Colonic mucosa (tissue), 4 donors: ENCODE results near the gene EDN3. TPM values are rescaled to one million over a fixed set of nuclear protein-coding genes. Genes with fewer than 3 reads are reported as not detected.

Experiments
- DNase-seq: peaks from one replicate; pipeline ENCODE4 v3.0.0-alpha.2; 2020
- H3K27ac ChIP-seq: fragments of 200-600 bp; one replicate; pipeline ENCODE4 v1.8.0; 2021
- H3K27me3 ChIP-seq: fragments of 200-600 bp; one replicate; pipeline ENCODE4 v1.8.0; 2021
- H3K36me3 ChIP-seq: fragments of 200-600 bp; one replicate; pipeline ENCODE4 v1.8.0; 2021
- H3K4me1 ChIP-seq: fragments of 200-600 bp; one replicate; pipeline ENCODE4 v1.8.0; 2021; ENCODE audit warnings: mild to moderate bottlenecking
- H3K4me3 ChIP-seq: fragments of 200-600 bp; one replicate; pipeline ENCODE4 v1.8.0; 2021
- H3K9ac ChIP-seq, 2 donors: one replicate each; pipeline ENCODE4 v1.7.0; 2013; ENCODE audit warnings: control low read depth in 2 of 2, low read depth in 2 of 2, low read length in 2 of 2
- H3K9me3 ChIP-seq: fragments of 200-600 bp; one replicate; pipeline ENCODE4 v1.8.0; 2021
- intact Hi-C: fragments of 100-400 bp; cut with DNase I; formaldehyde crosslinking; loops from one replicate; pipeline ENCODE4 v1.14.1; 2022
- total RNA-seq, 2 donors: library from RNA; stranded (reverse); fragmentation: NEBNext Ultra II Directional in 1 of 2; extraction: Animal tissue kit (Norgen Biotek cat#: 25700) in 1 of 2; gene quantifications; one replicate each; pipeline ENCODE4 v1.2.1, GENCODE V29; 2021
- TF ChIP-seq, protein P1 (sequence below): fragments of 200-600 bp; IDR thresholded peaks from one replicate; pipeline ENCODE4 v1.8.0; 2022; ENCODE audit warnings: antibody characterized with exemption, mild to moderate bottlenecking
- donor health status: healthy.
- donor health status: DM: no; HTN: no; CAD: no.
- donor health status: DM: no; HTN: no; CAD: no.

The EDN3 gene
- total RNA-seq, 2 donors from 2014 or later, result 11.7 to 28.8 TPM

DNA sequence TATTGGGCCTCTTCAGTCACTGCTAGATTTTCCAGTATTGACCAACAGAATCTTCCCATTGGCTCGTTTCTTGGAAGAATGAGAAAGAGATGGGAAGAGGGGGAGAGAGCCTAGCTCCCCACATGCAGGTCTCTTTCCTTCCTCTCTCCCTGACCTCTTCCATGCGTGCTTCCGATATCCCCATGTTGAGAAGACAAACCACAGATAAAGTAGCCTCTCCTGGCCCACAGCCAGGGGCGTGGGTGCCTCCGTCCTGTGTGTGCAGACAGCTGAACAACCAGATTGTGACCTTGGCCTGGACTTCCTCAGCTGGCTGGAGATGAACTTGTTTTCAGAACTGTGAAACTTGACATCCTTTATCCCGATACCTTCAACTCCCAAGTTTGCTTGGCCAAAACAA lies 71.0 kb downstream of the EDN3 start:
- TF ChIP-seq, protein P1, sequence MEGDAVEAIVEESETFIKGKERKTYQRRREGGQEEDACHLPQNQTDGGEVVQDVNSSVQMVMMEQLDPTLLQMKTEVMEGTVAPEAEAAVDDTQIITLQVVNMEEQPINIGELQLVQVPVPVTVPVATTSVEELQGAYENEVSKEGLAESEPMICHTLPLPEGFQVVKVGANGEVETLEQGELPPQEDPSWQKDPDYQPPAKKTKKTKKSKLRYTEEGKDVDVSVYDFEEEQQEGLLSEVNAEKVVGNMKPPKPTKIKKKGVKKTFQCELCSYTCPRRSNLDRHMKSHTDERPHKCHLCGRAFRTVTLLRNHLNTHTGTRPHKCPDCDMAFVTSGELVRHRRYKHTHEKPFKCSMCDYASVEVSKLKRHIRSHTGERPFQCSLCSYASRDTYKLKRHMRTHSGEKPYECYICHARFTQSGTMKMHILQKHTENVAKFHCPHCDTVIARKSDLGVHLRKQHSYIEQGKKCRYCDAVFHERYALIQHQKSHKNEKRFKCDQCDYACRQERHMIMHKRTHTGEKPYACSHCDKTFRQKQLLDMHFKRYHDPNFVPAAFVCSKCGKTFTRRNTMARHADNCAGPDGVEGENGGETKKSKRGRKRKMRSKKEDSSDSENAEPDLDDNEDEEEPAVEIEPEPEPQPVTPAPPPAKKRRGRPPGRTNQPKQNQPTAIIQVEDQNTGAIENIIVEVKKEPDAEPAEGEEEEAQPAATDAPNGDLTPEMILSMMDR, result no peak
- intact Hi-C loops, result no loop called here
- H3K9ac ChIP-seq, result no peak overlapping the region
- H3K4me3 ChIP-seq, result no peak overlapping the region
- no peaks in the 10 kb centered on the region for H3K36me3 ChIP-seq
- no peaks in the 10 kb centered on the region for H3K9me3 ChIP-seq
- DNase-seq, result no peak
- no peak overlapping the region for H3K27ac ChIP-seq
- H3K4me1 ChIP-seq, result no peaks in the 10 kb centered on the region
- H3K27me3 ChIP-seq, result no peaks in the 10 kb centered on the region

DNA sequence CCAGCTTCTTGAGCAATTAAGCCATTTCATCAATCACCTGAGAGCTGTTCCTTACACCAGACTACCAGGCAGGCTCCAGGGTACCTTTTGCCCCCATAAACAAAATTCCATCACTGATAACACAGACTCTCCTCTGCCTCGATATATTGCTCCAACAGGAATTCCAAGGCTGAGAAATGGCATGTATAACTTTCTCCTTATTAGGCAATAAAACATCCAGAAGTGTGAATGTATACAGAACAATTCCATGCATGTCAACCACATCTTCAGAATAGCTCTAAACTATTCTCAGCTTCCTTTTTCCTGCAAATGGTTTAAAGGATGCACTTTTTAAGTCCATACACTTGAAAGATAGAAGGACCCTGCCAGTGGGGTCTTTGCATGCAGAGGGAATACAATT lies 73.8 kb downstream of the EDN3 start:
- no peaks in the 10 kb centered on the region for H3K4me1 ChIP-seq
- no peak overlapping the region for H3K9ac ChIP-seq
- TF ChIP-seq, protein P1, result no peak
- no peaks in the 10 kb centered on the region for H3K9me3 ChIP-seq
- intact Hi-C loops, result no loop called here
- H3K36me3 ChIP-seq, result no peaks in the 10 kb centered on the region
- H3K4me3 ChIP-seq, result no peak overlapping the region
- no peak for DNase-seq
- H3K27ac ChIP-seq, result no peak overlapping the region
- no peaks in the 10 kb centered on the region for H3K27me3 ChIP-seq

DNA sequence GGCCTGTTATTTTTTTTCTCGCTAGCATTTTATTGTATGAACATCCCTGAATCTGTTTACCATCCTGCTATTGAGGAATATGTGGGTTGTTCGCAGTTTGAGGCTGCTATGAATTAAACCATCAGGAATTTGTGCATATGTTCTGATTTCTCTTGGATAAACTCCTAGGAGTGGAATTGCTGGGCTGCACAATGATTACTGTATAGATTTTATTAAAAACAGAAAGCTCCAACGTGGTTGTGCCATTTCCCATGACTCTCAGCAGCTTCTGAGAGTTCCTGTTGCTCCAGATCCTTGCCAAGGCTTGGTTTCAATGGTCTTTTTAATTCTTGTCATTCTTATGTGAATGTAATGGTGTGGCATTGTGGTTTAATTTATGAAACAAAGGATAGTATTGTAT lies 75.1 kb downstream of the EDN3 start:
- intact Hi-C loops, result no loop called here
- DNase-seq, result no peak
- H3K4me3 ChIP-seq, result no peak overlapping the region
- no peaks in the 10 kb centered on the region for H3K4me1 ChIP-seq
- H3K36me3 ChIP-seq, result no peaks in the 10 kb centered on the region
- TF ChIP-seq, protein P1, result no peak
- no peak overlapping the region for H3K27ac ChIP-seq
- H3K27me3 ChIP-seq, result no peaks in the 10 kb centered on the region
- no peak overlapping the region for H3K9ac ChIP-seq
- H3K9me3 ChIP-seq, result no peaks in the 10 kb centered on the region

Other genes with a start within 250 kb of the EDN3 start
- under 1 TPM; 0.20 to 0.27 TPM for gene ZNF831, start 136.8 kb upstream of the EDN3 start, total RNA-seq